RWPE1 (cell line): ENCODE measurements around the gene RERE.

ENCODE experiments used
- CTCF ChIA-PET: fragments of 350-600 bp; sonication (Branson Sonifier 250); formaldehyde crosslinking; extraction: SDS; loops from one replicate; lab custom pipeline; 2021; lab: Yijun Ruan, JAX
- POLR2A ChIA-PET: fragments of 400-600 bp; formaldehyde crosslinking; extraction: SDS; loops from one replicate; lab custom pipeline; 2020; ENCODE audit warnings: antibody characterized with exemption; ENCODE audit not compliant: low non-redundant PET; lab: Yijun Ruan, JAX
- DNase-seq: peaks from one replicate; pipeline ENCODE4 v3.0.0; 2012; ENCODE audit warnings: low spot score
- H3K27ac ChIP-seq: fragments of 450-650 bp; 2 replicates; pipeline ENCODE4 v1.5.1; 2017
- CTCF ChIP-seq: fragments of 450-650 bp; conservative IDR thresholded peaks from 2 replicates; pipeline ENCODE4 v1.5.1; 2017; ENCODE audit warnings: low read depth, mild to moderate bottlenecking

Gene RERE

GRCh38 chr1:8580566-8580965 lies 236.9 kb downstream of the RERE start:
- no peak for DNase-seq
- CTCF ChIA-PET: interaction anchor here (0.7 kb wide), 1 partner anchor 18 kb away, joined by 3 read pairs; no protein-coding TSS in a partner anchor
- TF ChIP-seq CTCF: no peak
- POLR2A ChIA-PET: no interaction called here
- no peak overlapping the region for H3K27ac ChIP-seq

GRCh38 chr1:8578936-8579335 lies 238.5 kb downstream of the RERE start:
- POLR2A ChIA-PET: no interaction called here
- no peak overlapping the region for H3K27ac ChIP-seq
- no peak for TF ChIP-seq CTCF
- no peak for DNase-seq
- CTCF ChIA-PET: no interaction called here

GRCh38 chr1:8578132-8578877 lies 239.1 kb downstream of the RERE start:
- TF ChIP-seq CTCF: no peak
- CTCF ChIA-PET: interaction anchor here (0.6 kb wide), 1 partner anchor 19 kb away, joined by 8 read pairs; no protein-coding TSS in a partner anchor
- H3K27ac ChIP-seq: no peak overlapping the region
- POLR2A ChIA-PET: no interaction called here
- DNase-seq: no peak

GRCh38 chr1:8574985-8575384 lies 242.5 kb downstream of the RERE start:
- no peak for DNase-seq
- H3K27ac ChIP-seq: no peak overlapping the region
- no peak for TF ChIP-seq CTCF
- ChIA-PET POLR2A (no interaction called here), CTCF (interaction anchor here (0.6 kb wide), 1 partner anchor 570 kb away, joined by 3 read pairs; no protein-coding TSS in a partner anchor)

- DNase-seq: no peak
- ChIA-PET CTCF (interaction anchor here (0.6 to 1.7 kb wide), 2 partner anchors 154 to 373 kb away, joined by 5 to 9 read pairs; no protein-coding TSS in a partner anchor), POLR2A (no interaction called here)
- TF ChIP-seq CTCF: no peak
- no peak overlapping the region for H3K27ac ChIP-seq
Observed at GRCh38 chr1:8572106-8572505, 245.3 kb downstream of the RERE start.

- peak; percentile 18 for DNase-seq
- no peak overlapping the region for H3K27ac ChIP-seq
Observed at GRCh38 chr1:8571200-8571984, 246.0 kb downstream of the RERE start.

More at GRCh38 chr1:8571200-8571984, 246.0 kb downstream of the RERE start:
- ChIA-PET POLR2A (no interaction called here), CTCF (interaction anchor here (0.6 to 1.7 kb wide), 6 partner anchors 9 to 552 kb away, joined by 3 to 9 read pairs (median 4); no protein-coding TSS in a partner anchor)
- TF ChIP-seq CTCF: peak; percentile 54
